Measurements from ENCODE around the gene SOX1.

GRCh38 chr13:112074139-112074865, 7.4 kb downstream of the SOX1 start:
- TF ChIP-seq CTCF (IDR thresholded peaks at IDR 0.05; ENCODE audit: low read length) (no peak), EZH2 (optimal IDR thresholded peaks at IDR 0.05; ENCODE audit: low read depth, low read length) (no peak), EZH2phosphoT487 (IDR thresholded peaks at IDR 0.05; ENCODE audit: low read length) (no peak)
